DMS153 (cell line): ENCODE measurements around the gene C1D.
"Not testable (repeated sequence)": the region's sequence is repeated elsewhere in the genome, so short reads cannot be mapped to it uniquely, and the experiment has no call there.

Experiments used
- DNase-seq: peaks from one replicate; lab custom pipeline; 2025; lab: John Stamatoyannopoulos, UW

The C1D gene

GRCh38 chr2:67999332-67999731 lies 63.5 kb downstream of the C1D start:
- no peak for DNase-seq

GRCh38 chr2:67997903-67998302 lies 64.9 kb downstream of the C1D start:
- no peak for DNase-seq

GRCh38 chr2:67997528-67997900 lies 65.3 kb downstream of the C1D start:
- DNase-seq, result no peak

- DNase-seq, result no peak
Observed at GRCh38 chr2:67996772-67997527, 65.9 kb downstream of the C1D start.

- DNase-seq, result no peak
Observed at GRCh38 chr2:67994716-67995115, 68.1 kb downstream of the C1D start.

- DNase-seq, result not testable (repeated sequence)
Observed at GRCh38 chr2:67994069-67994468, 68.7 kb downstream of the C1D start.

- no peak for DNase-seq
Observed at GRCh38 chr2:67993329-67993728, 69.5 kb downstream of the C1D start.

- DNase-seq, result no peak
Observed at GRCh38 chr2:67991456-67991855, 71.3 kb downstream of the C1D start.
